Testis (tissue), 3 donors: ENCODE data around the gene MDC1. TPM values are rescaled to one million over a fixed set of nuclear protein-coding genes. Genes with fewer than 3 reads are reported as not detected.
A peak's percentile ranks its signal among the peaks of the same experiment; 100 is the strongest.

Experiments
- DNase-seq: peaks from one replicate; pipeline ENCODE4 v3.0.0-alpha.2; 2019
- H3K27ac ChIP-seq, 2 donors: fragments of 200-600 bp; sonication (generic); one replicate each; pipeline ENCODE4 v1.5.1; 2019
- H3K27me3 ChIP-seq: fragments of 200-600 bp; sonication (generic); one replicate; pipeline ENCODE4 v1.5.1; 2019
- H3K36me3 ChIP-seq: fragments of 200-600 bp; sonication (generic); one replicate; pipeline ENCODE4 v1.5.1; 2017; ENCODE audit warnings: low read depth; ENCODE audit errors: missing control alignments
- H3K4me1 ChIP-seq: fragments of 200-600 bp; sonication (generic); one replicate; pipeline ENCODE4 v1.5.1; 2019
- H3K4me3 ChIP-seq, 2 donors: fragments of 200-600 bp; sonication (generic); one replicate each; pipeline ENCODE4 v1.5.1; 2017 to 2019
- H3K9me3 ChIP-seq: fragments of 200-600 bp; sonication (generic); one replicate; pipeline ENCODE4 v1.5.1; 2017
- POLR2A ChIP-seq: fragments of 450-650 bp; IDR thresholded peaks from one replicate; pipeline ENCODE4 v1.6.1; 2017; ENCODE audit warnings: antibody characterized with exemption, mild to moderate bottlenecking, moderate library complexity
- WGBS, 2 donors: methylation state at CpG; one replicate each; pipeline ENCODE4 v1.1.5; 2018; 5-methylcytosine and 5-hydroxymethylcytosine counted together
- intact Hi-C: fragments of 100-400 bp; cut with DNase I; formaldehyde crosslinking; loops from one replicate; pipeline ENCODE4 v1.15.1; 2023; ENCODE audit warnings: low total_unique reads
- polyA plus RNA-seq: library from polyadenylated mRNA; stranded (reverse); fragments of 350-450 nt; fragmentation: Illumina TruSeq; extraction: RNeasy Lipid Tissue Mini Kit (QIAGEN cat#74804); gene quantifications from one replicate; pipeline ENCODE4 v1.2.3, GENCODE V29; 2014; ENCODE audit warnings: low read depth, low replicate concordance; ENCODE audit not compliant: insufficient read depth
- total RNA-seq, 2 donors: library from RNA; depleted of rRNA; stranded (reverse); fragments of >200 nt; gene quantifications; one replicate each; pipeline ENCODE4 v1.2.3, GENCODE V29; 2016
- TF ChIP-seq, protein P1 (sequence below), 3 experiments: fragments of 450-650 bp in 2 of 3; fragments of 200-600 bp in 1 of 3; sonication (generic) in 1 of 3; IDR thresholded peaks; one replicate each; pipeline ENCODE4 v1.5.1; 2016 to 2019; ENCODE audit warnings: antibody characterized with exemption in 3 of 3, mild to moderate bottlenecking in 2 of 3, moderate library complexity in 1 of 3

MDC1 gene
- total and polyA plus RNA-seq, 3 donors from 2014 or later = 56.6 to 155 (median 79.3) TPM

DNA sequence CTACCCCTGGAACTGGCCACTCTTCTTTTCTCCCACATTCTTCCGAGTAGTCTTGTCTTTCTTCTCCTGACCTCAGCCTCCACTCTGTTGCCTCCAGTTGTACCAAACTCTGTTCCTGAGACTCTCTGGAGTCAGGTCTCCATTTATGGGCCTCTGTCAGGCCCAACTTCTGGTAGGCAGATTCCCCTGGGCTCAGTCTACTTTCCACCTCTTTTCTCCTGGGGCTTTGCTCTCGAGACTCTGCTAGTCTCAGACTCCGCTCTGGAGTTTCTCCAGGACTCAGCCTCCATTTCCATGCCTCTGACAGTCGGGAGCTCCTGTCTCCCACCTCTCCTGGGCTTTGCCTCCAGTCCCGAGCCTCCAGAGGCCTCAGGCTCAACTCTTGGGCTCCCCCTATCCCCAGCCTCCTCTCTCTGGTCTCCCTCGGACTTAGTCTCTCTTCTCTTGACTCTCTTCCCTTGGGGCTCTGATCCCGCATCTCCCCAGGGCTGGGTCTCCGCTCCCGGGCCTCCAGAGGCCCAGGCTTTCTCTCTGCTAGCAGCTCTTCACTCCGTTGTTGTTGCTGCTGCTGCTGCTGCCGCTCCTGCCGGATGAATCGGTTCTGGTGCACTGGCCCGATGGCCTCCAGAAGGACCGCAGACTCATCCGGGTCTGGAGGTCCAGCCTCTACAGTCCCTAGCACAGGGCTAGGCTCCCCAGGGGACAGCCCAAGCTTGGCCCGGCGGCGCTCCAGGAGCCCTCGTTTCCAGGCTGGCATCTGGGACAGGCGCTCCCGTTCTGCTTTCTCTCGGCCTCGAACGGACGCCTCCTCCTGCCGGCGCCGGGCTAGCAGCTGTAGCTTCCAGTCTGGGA lies 31.7 kb downstream of the MDC1 start:
- Histone ChIP-seq H3K36me3 (no peaks in the 10 kb centered on the region), H3K27ac (peak overlapping the region; percentile 89 to 94), H3K27me3 (no peaks in the 10 kb centered on the region), H3K4me1 (peaks cover 47% of the 10 kb centered on the region), H3K9me3 (no peaks in the 10 kb centered on the region), H3K4me3 (peak overlapping the region; percentile 68 to 76)
- intact Hi-C loops = loop anchor here (2.0 kb wide), 1 partner anchor 35 kb away; the partner anchor contains the start of gene TUBB
- 35 to 45% methylated on average over 25 to 29 of the region's 29 CpGs for whole genome bisulfite sequencing, 2 donors
- DNase-seq = no peak
- TF ChIP-seq POLR2A = no peak
- TF ChIP-seq, protein P1, sequence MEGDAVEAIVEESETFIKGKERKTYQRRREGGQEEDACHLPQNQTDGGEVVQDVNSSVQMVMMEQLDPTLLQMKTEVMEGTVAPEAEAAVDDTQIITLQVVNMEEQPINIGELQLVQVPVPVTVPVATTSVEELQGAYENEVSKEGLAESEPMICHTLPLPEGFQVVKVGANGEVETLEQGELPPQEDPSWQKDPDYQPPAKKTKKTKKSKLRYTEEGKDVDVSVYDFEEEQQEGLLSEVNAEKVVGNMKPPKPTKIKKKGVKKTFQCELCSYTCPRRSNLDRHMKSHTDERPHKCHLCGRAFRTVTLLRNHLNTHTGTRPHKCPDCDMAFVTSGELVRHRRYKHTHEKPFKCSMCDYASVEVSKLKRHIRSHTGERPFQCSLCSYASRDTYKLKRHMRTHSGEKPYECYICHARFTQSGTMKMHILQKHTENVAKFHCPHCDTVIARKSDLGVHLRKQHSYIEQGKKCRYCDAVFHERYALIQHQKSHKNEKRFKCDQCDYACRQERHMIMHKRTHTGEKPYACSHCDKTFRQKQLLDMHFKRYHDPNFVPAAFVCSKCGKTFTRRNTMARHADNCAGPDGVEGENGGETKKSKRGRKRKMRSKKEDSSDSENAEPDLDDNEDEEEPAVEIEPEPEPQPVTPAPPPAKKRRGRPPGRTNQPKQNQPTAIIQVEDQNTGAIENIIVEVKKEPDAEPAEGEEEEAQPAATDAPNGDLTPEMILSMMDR (IDR thresholded peaks at IDR 0.05) = no peak

DNA sequence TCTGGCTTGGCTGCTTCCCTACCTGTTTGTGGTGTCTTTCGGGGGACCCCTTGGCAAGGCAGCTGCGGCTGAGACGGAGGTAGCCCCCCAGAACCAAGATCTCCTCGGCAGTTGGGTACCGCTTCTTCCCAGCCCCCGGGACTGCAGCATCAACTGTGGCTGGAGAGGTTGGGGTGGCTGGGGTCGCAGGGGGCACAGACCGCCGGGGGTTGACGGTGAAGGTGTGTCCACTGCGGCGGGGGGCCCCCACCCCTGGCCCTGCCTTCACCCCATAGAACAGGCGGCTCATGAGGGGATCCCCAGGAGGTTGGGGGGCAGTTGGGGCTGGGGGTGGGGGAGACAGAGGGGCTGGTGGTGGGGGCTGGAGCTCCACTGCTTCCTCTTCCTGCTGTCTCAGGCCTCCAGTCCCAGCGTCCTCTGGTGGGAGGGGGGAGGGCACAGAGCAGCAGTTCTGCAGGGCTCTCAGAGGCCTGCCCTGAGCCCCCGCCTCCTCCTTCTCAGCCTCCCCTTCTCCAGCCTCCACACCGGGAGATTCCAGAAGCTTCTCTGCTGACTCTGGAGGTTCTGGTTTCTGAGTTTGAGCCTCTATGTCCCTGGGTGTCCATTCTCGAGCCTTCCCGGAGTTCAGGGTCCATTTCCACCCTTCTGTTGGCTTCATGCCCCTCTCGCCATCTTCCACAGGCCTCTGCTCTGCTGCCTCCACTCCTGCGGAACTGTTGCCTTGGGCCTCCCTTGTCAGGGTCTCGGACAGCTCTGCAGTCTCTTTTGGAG lies 32.5 kb downstream of the MDC1 start:
- Histone ChIP-seq H3K27ac (peak overlapping the region; percentile 89 to 94), H3K4me3 (peak overlapping the region; percentile 68 to 76), H3K27me3 (no peaks in the 10 kb centered on the region), H3K4me1 (peaks cover 38% of the 10 kb centered on the region), H3K9me3 (no peaks in the 10 kb centered on the region), H3K36me3 (no peaks in the 10 kb centered on the region)
- no peak for TF ChIP-seq POLR2A
- TF ChIP-seq, protein P1 (IDR thresholded peaks at IDR 0.05) = no peak
- DNase-seq = no peak
- WGBS, 2 donors = 42 to 57% methylated on average over 10 to 19 of the region's 21 CpGs
- intact Hi-C loops = no loop called here

DNA sequence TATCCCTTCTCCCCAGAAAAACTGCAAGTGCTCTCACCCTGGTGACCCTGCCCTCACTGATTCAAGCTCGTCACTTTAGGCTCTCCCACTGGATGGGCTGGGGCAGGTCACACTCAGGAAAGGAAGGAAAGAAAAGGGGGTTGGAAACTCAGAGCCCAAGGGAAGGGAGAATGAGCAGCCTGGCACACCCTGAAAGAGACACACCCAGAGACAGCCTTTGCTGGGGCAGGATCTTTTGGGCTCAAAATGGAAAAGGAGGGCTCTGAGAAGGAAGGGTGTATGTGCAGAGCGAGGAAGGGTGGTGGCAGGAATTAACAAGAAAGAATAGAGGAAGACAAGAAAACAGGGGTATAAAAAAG lies 33.1 kb downstream of the MDC1 start:
- Histone ChIP-seq H3K4me1 (peaks cover 38% of the 10 kb centered on the region), H3K27ac (peak overlapping the region; percentile 89 to 94), H3K4me3 (peak overlapping the region; percentile 68 to 76), H3K36me3 (no peaks in the 10 kb centered on the region), H3K9me3 (no peaks in the 10 kb centered on the region), H3K27me3 (no peaks in the 10 kb centered on the region)
- no peak for DNase-seq
- WGBS, 2 donors = 28 to 50% methylated on average over 2 of the region's 2 CpGs
- TF ChIP-seq POLR2A = no peak
- TF ChIP-seq, protein P1 (IDR thresholded peaks at IDR 0.05) = no peak
- intact Hi-C loops = no loop called here

DNA sequence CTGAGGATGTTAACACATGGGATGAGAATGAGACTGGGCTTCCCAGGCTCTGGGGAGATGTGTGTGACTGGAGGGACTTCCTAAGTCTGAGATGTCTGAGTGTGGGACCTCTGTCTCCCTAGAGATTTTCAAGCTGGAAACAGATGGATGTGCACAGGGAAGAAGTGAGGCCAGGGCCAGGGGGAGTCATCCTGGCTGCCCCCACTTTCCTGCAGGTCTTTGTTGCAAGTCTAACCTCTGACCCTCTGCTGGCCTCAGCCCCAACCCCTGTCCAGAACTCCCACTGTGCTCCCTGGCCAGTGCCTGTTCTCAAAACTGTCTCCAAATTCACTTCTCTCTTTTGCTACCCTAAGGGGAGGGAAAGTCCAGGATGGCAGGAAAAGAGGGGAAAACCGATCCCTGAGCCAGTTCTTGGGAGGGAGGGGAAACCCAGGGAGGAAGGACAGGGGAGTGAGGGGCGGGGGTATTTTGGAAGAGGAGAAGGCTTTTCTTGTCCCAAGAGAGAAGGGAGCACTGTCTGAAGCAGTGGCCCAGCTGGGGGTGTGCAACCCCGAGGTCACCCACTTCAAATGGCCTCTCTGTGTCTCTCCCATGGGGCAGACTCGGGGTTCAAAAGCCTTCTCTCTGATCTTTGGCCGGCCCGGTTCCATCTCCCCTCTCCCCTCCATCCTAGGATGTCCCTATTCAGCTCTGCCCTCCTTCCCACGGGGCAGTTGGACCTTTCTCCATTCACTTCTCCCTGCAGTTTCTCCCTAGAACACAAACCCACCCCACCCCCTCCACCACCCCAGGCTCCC lies 33.7 kb downstream of the MDC1 start:
- intact Hi-C loops = no loop called here
- H3K27me3 ChIP-seq = no peaks in the 10 kb centered on the region
- H3K4me3 ChIP-seq = peak overlapping the region; percentile 68 to 76
- no peak for TF ChIP-seq POLR2A
- TF ChIP-seq, protein P1 (IDR thresholded peaks at IDR 0.05) = no peak
- H3K27ac ChIP-seq = peak overlapping the region; percentile 89 to 94
- peaks cover 36% of the 10 kb centered on the region for H3K4me1 ChIP-seq
- no peaks in the 10 kb centered on the region for H3K36me3 ChIP-seq
- 31 to 40% methylated on average over 7 of the region's 7 CpGs for WGBS, 2 donors
- no peaks in the 10 kb centered on the region for H3K9me3 ChIP-seq
- no peak for DNase-seq
